ENCODE results near the gene SPEN. TPM values are rescaled to one million over a fixed set of nuclear protein-coding genes. Genes with fewer than 3 reads are reported as not detected.
A peak's percentile ranks its signal among the peaks of the same experiment; 100 is the strongest.

SPEN gene
- total RNA-seq (2021; ENCODE audit: unreplicated experiment) (58.3 TPM), Bru-seq, nascent RNA (percentile 91 among the genes with signal in this experiment), BruChase-seq, experiment 1, labeled RNA remaining after a 2-hour chase (percentile 93 among the genes with signal in this experiment), BruChase-seq, experiment 2, labeled RNA remaining after a 6-hour chase (percentile 92 among the genes with signal in this experiment)
- 36.5 TPM for polyA plus RNA-seq (2012; ENCODE audit: insufficient read length)
- long read RNA-seq, partial matches to known transcripts, result 91 of 141 reads
- long read RNA-seq, other reads (novel, unspliced or antisense), result 48 of 141 reads

GRCh38 chr1:15847100-15847892 lies at the start of gene SPEN:
TSS of gene SPEN (plus strand) at chr1:15847707. CDS start at chr1:15848068, 361 bp downstream.
- POLR2A ChIA-PET, result interaction anchor here (0.5 to 1.2 kb wide), 9 partner anchors 8 to 642 kb away, joined by 3 to 12 read pairs (median 5); no protein-coding TSS in a partner anchor
- no peak; the same call in 1 of the 2 replicates for TF ChIP-seq SIN3A (IDR thresholded peaks at IDR 0.05; ENCODE audit: borderline replicate concordance, insufficient read depth, low read depth, low read length)
- no peak for TF ChIP-seq TCF7L2 (IDR thresholded peaks at IDR 0.05; ENCODE audit: low read depth, low read length)
- 0 out of 4 replicates have a peak, but pooled peaks of 1 of the 2 experiments have one; percentile 44 for TF ChIP-seq REST (IDR thresholded peaks at IDR 0.05; ENCODE audit: insufficient read depth in 1 of 2, low read depth in 2 of 2, low read length in 1 of 2)
- TF ChIP-seq POLR2AphosphoS5 (IDR thresholded peaks at IDR 0.05; ENCODE audit: low read depth, low read length), result peak; percentile 84
- in situ Hi-C loops (cut with HindIII; ENCODE audit: low pct_unique_long_range_greater_than_20kb, low sequenced_read_pairs) (no loop called here), intact Hi-C loops (cut with micrococcal nuclease; ENCODE audit: unreplicated experiment) (no loop called here)
- ATAC-seq, result peak; percentile 87
- H3K27me3 ChIP-seq (ENCODE audit: control insufficient read depth, insufficient read depth, low read length), result no peaks in the 10 kb centered on the region
- no peaks in the 10 kb centered on the region for H3K9me3 ChIP-seq (ENCODE audit: control insufficient read depth, insufficient read depth, low read depth, low read length)
- DNase-seq (ENCODE audit: low read depth, low spot score), result peak; percentile 76
- peak within 1 kb of the TSS; percentile 99 for H3K27ac ChIP-seq (ENCODE audit: low read length)
- BruUV-seq (replicated peaks), result no TSS peak
- peaks cover 4% of the 10 kb centered on the region; the same call in 1 of the 2 replicates for H3K36me3 ChIP-seq (ENCODE audit: control insufficient read depth, insufficient read depth, low read length)
- H3K4me3 ChIP-seq (ENCODE audit: low read depth in 2 of 2, low read length in 2 of 2), result peak within 1 kb of the TSS; percentile 98
- CTCF ChIA-PET, result interaction anchor here (0.6 kb wide), 2 partner anchors 55 to 65 kb away, joined by 4 read pairs; no protein-coding TSS in a partner anchor
- peaks cover 32% of the 10 kb centered on the region for H3K4me1 ChIP-seq (ENCODE audit: control insufficient read depth, insufficient read depth, low read length)

GRCh38 chr1:15799004-15799867 lies 48.3 kb upstream of the SPEN start:
- H3K4me1 ChIP-seq (ENCODE audit: control insufficient read depth, insufficient read depth, low read length), result peaks cover 85% of the 10 kb centered on the region

More at GRCh38 chr1:15799004-15799867, 48.3 kb upstream of the SPEN start:
- CTCF ChIA-PET, result interaction anchor here (0.6 kb wide), 1 partner anchor 17 kb away, joined by 6 read pairs; no protein-coding TSS in a partner anchor
- ATAC-seq (peak; percentile 75), DNase-seq (ENCODE audit: low read depth, low spot score) (peak; percentile 82)
- no peaks in the 10 kb centered on the region for H3K9me3 ChIP-seq (ENCODE audit: control insufficient read depth, insufficient read depth, low read depth, low read length)
- POLR2A ChIA-PET, result interaction anchor here (0.5 to 1.8 kb wide), 4 partner anchors 15 to 199 kb away, joined by 3 to 23 read pairs (median 7); no protein-coding TSS in a partner anchor
- BruUV-seq (replicated peaks), result TSS peak; percentile 75
- no peaks in the 10 kb centered on the region for H3K27me3 ChIP-seq (ENCODE audit: control insufficient read depth, insufficient read depth, low read length)
- TF ChIP-seq TCF7L2 (IDR thresholded peaks at IDR 0.05; ENCODE audit: low read depth, low read length), result no peak
- TF ChIP-seq SIN3A (IDR thresholded peaks at IDR 0.05; ENCODE audit: borderline replicate concordance, insufficient read depth, low read depth, low read length), result 0 out of 2 replicates have a peak, but pooled peaks have one; percentile 38
- no peak for TF ChIP-seq REST (IDR thresholded peaks at IDR 0.05; ENCODE audit: insufficient read depth in 1 of 2, low read depth in 2 of 2, low read length in 1 of 2)
- TF ChIP-seq CTCF (IDR thresholded peaks at IDR 0.05), result no peak
- peak; percentile 85; the same call in 1 of the 2 replicates for TF ChIP-seq POLR2AphosphoS5 (IDR thresholded peaks at IDR 0.05; ENCODE audit: low read depth, low read length)
- intact Hi-C loops (cut with micrococcal nuclease; ENCODE audit: unreplicated experiment) (loop anchor here (10.0 kb wide), 1 partner anchor 196 kb away; no protein-coding TSS in a partner anchor), in situ Hi-C loops (cut with HindIII; ENCODE audit: low pct_unique_long_range_greater_than_20kb, low sequenced_read_pairs) (no loop called here)
- H3K36me3 ChIP-seq (ENCODE audit: control insufficient read depth, insufficient read depth, low read length), result no peaks in the 10 kb centered on the region
- peak overlapping the region; percentile 34 for H3K4me3 ChIP-seq (ENCODE audit: low read depth in 2 of 2, low read length in 2 of 2)
- peak overlapping the region; percentile 99 for H3K27ac ChIP-seq (ENCODE audit: low read length)

Measured in Panc1 (cell line).